Psoas muscle (tissue), 8 donors: Measurements from ENCODE around the gene KCNB1. TPM values are rescaled to one million over a fixed set of nuclear protein-coding genes. Genes with fewer than 3 reads are reported as not detected.

Experiments used
- ATAC-seq, 4 donors: fragments of 200-7000 bp; cut with Tn5 transposase; one replicate each; pipeline ENCODE4 v1.9.1; 2020; ENCODE audit warnings: moderate library complexity in 3 of 4, mild to moderate bottlenecking in 2 of 4
- DNase-seq, 2 donors: peaks; one replicate each; pipeline ENCODE4 v3.0.0-alpha.2; 2020
- H3K27ac ChIP-seq: fragments of 200-600 bp; one replicate; pipeline ENCODE4 v1.8.0; 2022
- H3K27me3 ChIP-seq, 3 donors: fragments of 200-600 bp in 1 of 3; one replicate each; pipeline versions ENCODE4 v1.6.1 to v1.8.0; 2013 to 2022; ENCODE audit warnings: low read length in 2 of 3, mild to moderate bottlenecking in 2 of 3, moderate library complexity in 1 of 3; ENCODE audit not compliant: insufficient read depth in 3 of 3
- H3K36me3 ChIP-seq, 2 donors: fragments of 200-600 bp in 1 of 2; one replicate each; pipeline versions ENCODE4 v1.6.1 to v1.8.0; 2013 to 2022; ENCODE audit warnings: low read depth in 1 of 2, mild to moderate bottlenecking in 1 of 2, moderate library complexity in 1 of 2; ENCODE audit not compliant: insufficient read depth in 1 of 2
- H3K4me1 ChIP-seq: fragments of 200-600 bp; one replicate; pipeline ENCODE4 v1.8.0; 2022
- H3K4me3 ChIP-seq: fragments of 200-600 bp; one replicate; pipeline ENCODE4 v1.8.0; 2022; ENCODE audit warnings: mild to moderate bottlenecking
- H3K9me3 ChIP-seq: fragments of 200-600 bp; one replicate; pipeline ENCODE4 v1.8.0; 2022
- WGBS, 3 donors: extraction: QIAGEN DNeasy Blood & Tissue Kit; methylation state at CpG; one replicate each; pipeline versions ENCODE4 v1.1.6 to v1.1.7; 2013; 5-methylcytosine and 5-hydroxymethylcytosine counted together
- intact Hi-C, 2 donors: fragments of 100-400 bp; cut with DNase I; formaldehyde crosslinking; loops; one replicate each; pipeline versions ENCODE4 v1.11.0 to v1.14.2; 2022
- polyA plus RNA-seq, 3 donors: library from polyadenylated mRNA; stranded (reverse); fragments of 200-250 nt; gene quantifications; one replicate each; pipeline ENCODE4 v1.2.3, GENCODE V29; 2013
- total RNA-seq, 4 donors: library from RNA; stranded (reverse); fragmentation: NEBNext Ultra II Directional in 2 of 4; extraction: Animal tissue kit (Norgen Biotek cat#: 25700) in 2 of 4; gene quantifications; one replicate each; pipeline versions ENCODE4 v1.2.1 to v1.2.4, GENCODE V29; 2021 to 2023
- TF ChIP-seq, protein P1 (sequence below): fragments of 200-600 bp; IDR thresholded peaks from one replicate; pipeline ENCODE4 v1.8.0; 2022; ENCODE audit warnings: antibody characterized with exemption
- donor health status: healthy with polysubstance abuse.
- donor health status: DM: no; HTN: no; CAD: no; lungs with moderate emphysema.
- donor health status: Bipolar disorder and iron deficiency.
- donor health status: healthy.
- donor health status: DM: yes; HTN: yes; CAD: no.
- donor health status: DM: no; HTN: no; CAD: no.
- donor health status: DM: no; HTN: no; CAD: no.
- donor health status: DM: yes; HTN: yes; CAD: no.

Gene KCNB1
- total and polyA plus RNA-seq, 7 donors: 1.8 to 44.0 (median 5.3) TPM

DNA sequence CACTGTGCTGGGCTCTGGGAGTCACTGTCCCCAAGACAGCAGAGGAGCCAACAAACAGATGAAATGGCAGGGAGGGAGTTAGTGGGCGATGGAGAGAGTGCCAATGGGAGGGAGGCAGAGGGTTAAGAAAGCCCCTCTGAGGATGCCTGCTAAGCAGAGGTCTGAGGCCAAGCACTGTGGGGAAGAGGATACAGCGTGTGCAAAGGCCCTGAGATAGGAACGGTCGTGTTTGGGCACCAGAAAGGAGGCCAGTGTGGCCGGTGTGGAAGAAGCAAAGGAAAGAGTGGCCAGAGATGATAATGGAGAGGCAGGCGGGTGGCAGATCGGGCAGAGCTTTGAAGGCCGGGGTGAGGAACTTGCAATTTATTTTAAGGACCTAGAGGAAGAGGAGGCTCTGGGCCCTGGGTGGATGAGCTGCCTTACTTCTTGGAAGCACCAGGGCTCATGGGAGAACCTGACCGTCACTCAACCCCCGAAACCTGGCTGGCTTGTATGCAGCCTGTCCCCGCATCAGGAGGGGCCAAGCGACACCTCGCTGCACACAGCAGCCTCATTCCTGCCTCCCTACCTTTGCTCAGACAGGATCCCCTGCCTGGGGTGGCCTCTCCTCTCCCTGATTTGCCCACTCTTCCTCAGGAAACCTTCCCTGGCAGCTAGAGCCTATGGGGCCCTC lies 73.0 kb downstream of the KCNB1 start:
- DNase-seq (no peak), ATAC-seq (no peak)
- H3K4me3 ChIP-seq: no peak overlapping the region
- H3K36me3 ChIP-seq: no peaks in the 10 kb centered on the region
- TF ChIP-seq, protein P1, sequence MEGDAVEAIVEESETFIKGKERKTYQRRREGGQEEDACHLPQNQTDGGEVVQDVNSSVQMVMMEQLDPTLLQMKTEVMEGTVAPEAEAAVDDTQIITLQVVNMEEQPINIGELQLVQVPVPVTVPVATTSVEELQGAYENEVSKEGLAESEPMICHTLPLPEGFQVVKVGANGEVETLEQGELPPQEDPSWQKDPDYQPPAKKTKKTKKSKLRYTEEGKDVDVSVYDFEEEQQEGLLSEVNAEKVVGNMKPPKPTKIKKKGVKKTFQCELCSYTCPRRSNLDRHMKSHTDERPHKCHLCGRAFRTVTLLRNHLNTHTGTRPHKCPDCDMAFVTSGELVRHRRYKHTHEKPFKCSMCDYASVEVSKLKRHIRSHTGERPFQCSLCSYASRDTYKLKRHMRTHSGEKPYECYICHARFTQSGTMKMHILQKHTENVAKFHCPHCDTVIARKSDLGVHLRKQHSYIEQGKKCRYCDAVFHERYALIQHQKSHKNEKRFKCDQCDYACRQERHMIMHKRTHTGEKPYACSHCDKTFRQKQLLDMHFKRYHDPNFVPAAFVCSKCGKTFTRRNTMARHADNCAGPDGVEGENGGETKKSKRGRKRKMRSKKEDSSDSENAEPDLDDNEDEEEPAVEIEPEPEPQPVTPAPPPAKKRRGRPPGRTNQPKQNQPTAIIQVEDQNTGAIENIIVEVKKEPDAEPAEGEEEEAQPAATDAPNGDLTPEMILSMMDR: no peak
- no peaks in the 10 kb centered on the region for H3K9me3 ChIP-seq
- H3K27ac ChIP-seq: no peak overlapping the region
- no peaks in the 10 kb centered on the region for H3K27me3 ChIP-seq
- H3K4me1 ChIP-seq: peaks cover 14% of the 10 kb centered on the region
- intact Hi-C loops: no loop called here
- 94 to 95% (median 94%) methylated on average over 13 of the region's 13 CpGs for WGBS, 3 donors

DNA sequence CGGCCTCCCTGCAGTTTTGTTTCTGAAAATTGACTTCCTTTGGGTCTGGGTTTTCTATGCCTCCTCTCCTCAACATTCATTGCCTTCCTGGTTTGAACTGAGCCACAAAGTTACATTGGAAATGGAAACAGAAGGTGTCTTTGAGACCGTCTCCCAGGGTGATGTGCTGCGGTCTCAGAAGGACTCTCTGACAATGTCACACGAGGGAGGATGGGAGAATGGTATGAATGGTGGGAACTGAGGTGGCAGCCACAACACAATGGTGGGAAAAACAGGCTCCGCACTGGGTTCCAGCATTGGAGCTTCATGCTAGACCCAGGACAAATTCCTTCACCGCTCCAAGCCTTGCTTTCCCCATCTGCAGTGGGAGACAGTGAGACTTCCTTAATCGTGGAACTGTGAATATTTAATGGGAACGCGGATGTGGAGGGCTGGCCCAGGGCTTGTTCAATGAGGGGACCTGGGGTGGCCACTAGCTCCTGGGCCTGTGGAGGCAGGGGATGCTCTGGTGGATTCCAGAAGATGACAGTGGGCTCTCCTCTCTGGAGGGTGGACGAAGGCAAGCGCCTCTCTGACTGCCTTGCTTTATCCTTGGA lies 73.9 kb downstream of the KCNB1 start:
- intact Hi-C loops: no loop called here
- Histone ChIP-seq H3K27ac (no peak overlapping the region), H3K27me3 (no peaks in the 10 kb centered on the region), H3K36me3 (no peaks in the 10 kb centered on the region), H3K9me3 (no peaks in the 10 kb centered on the region), H3K4me3 (no peak overlapping the region), H3K4me1 (peaks cover 8% of the 10 kb centered on the region)
- ATAC-seq (no peak), DNase-seq (no peak)
- TF ChIP-seq, protein P1: no peak
- whole genome bisulfite sequencing, 3 donors: 91 to 95% (median 91%) methylated on average over 11 of the region's 11 CpGs

DNA sequence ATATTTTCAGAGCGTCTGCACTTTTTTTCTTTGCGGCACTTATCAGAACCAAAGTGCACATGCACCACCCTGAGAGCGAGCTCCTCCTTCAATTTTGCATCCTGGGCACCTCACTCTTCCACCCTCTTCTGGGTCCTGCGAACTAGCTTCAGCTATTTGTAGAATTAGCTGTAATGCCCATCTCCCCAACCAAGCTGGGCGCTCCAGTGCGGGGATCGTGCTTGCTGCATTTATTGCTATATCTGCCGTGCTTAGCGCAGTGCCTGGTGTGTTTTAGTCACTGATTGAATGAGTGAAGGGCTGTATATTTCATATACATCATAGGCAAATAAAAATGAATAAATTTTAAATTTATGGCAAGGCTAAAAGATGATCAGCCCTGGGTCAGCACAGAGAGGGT lies 75.8 kb downstream of the KCNB1 start:
- Histone ChIP-seq H3K9me3 (no peaks in the 10 kb centered on the region), H3K36me3 (no peaks in the 10 kb centered on the region), H3K27me3 (no peaks in the 10 kb centered on the region), H3K27ac (no peak overlapping the region), H3K4me1 (peaks cover 8% of the 10 kb centered on the region), H3K4me3 (no peak overlapping the region)
- ATAC-seq: no peak
- intact Hi-C loops: no loop called here
- TF ChIP-seq, protein P1: no peak
- 85 to 96% (median 90%) methylated on average over 9 of the region's 9 CpGs for WGBS, 3 donors
- no peak for DNase-seq

DNA sequence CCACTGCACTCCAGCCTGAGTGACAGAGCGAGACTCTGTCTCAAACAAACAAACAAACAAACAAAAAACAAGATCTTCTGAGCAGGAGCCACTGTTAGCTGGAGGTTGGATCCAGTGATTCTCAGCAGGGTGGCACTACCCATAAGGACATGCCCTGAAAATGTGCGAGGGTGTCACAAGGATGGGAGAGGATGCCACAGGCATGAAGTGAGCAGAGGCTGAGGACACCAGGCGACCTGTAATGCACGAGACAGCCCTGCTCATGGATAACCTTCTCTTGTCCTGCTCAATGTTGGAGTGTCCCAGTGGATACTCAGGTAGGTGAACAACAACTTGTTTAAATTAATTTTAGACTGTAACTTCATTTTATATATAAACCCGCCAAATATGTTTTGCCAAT lies 76.8 kb downstream of the KCNB1 start:
- Histone ChIP-seq H3K36me3 (no peaks in the 10 kb centered on the region), H3K4me3 (no peak overlapping the region), H3K27ac (no peak overlapping the region), H3K9me3 (no peaks in the 10 kb centered on the region), H3K4me1 (peaks cover 4% of the 10 kb centered on the region), H3K27me3 (no peaks in the 10 kb centered on the region)
- ATAC-seq (no peak), DNase-seq (no peak)
- TF ChIP-seq, protein P1: no peak
- intact Hi-C loops: no loop called here
- WGBS, 3 donors: 82 to 95% (median 89%) methylated on average over 5 of the region's 5 CpGs
